Ovary (tissue), 3 donors: ENCODE data around the gene ENOSF1.

ENCODE experiments used
- EP300 ChIP-seq: sonication (generic); formaldehyde crosslinking; IDR thresholded peaks from one replicate; pipeline ENCODE4 v1.6.1; 2017; ENCODE audit warnings: antibody characterized with exemption
- POLR2A ChIP-seq: fragments of 450-650 bp; IDR thresholded peaks from one replicate; pipeline ENCODE4 v1.6.1; 2017; ENCODE audit warnings: antibody characterized with exemption, mild to moderate bottlenecking, moderate library complexity
- TF ChIP-seq, protein P1 (sequence below), 3 donors: fragments of 450-650 bp in 2 of 3; fragments of 200-600 bp in 1 of 3; IDR thresholded peaks; one replicate each; pipeline versions ENCODE4 v1.5.1 to v1.8.0; 2016 to 2022; ENCODE audit warnings: antibody characterized with exemption in 3 of 3, mild to moderate bottlenecking in 1 of 3
- donor health status: DM: no; HTN: no; CAD: no.

DNA sequence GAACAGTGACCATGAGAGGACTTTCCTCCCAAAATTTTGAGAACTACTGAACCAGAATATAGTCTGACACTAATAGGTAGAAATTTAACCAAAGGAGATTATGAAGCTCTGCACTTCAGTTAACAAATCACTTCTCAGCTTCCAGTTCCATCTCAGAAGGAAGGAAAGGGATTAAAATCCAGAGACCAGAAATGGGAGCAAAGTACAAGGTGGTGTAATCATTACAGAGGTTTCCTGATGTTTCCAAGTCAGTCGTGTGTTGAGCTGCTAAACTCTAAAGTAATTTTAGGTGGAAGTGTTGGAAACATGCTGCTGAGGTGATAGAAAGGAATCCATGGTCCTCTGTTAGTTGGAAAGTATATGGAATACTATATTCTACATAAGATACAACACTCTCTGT is 44.2 kb downstream of the ENOSF1 start:
- TF ChIP-seq POLR2A (no peak), EP300 (no peak)
- TF ChIP-seq, protein P1, sequence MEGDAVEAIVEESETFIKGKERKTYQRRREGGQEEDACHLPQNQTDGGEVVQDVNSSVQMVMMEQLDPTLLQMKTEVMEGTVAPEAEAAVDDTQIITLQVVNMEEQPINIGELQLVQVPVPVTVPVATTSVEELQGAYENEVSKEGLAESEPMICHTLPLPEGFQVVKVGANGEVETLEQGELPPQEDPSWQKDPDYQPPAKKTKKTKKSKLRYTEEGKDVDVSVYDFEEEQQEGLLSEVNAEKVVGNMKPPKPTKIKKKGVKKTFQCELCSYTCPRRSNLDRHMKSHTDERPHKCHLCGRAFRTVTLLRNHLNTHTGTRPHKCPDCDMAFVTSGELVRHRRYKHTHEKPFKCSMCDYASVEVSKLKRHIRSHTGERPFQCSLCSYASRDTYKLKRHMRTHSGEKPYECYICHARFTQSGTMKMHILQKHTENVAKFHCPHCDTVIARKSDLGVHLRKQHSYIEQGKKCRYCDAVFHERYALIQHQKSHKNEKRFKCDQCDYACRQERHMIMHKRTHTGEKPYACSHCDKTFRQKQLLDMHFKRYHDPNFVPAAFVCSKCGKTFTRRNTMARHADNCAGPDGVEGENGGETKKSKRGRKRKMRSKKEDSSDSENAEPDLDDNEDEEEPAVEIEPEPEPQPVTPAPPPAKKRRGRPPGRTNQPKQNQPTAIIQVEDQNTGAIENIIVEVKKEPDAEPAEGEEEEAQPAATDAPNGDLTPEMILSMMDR (IDR thresholded peaks at IDR 0.05), result no peak
